ENCODE data around the gene CYP27B1. TPM values are rescaled to one million over a fixed set of nuclear protein-coding genes. Genes with fewer than 3 reads are reported as not detected.

CYP27B1 gene
- total RNA-seq, 4 donors from 2014 or later: not detected

- Histone ChIP-seq H3K4me3 (no peak overlapping the region), H3K27ac (no peak overlapping the region), H3K36me3 (peaks cover 0 to 21% of the 10 kb centered on the region in 2 donors), H3K27me3 (peaks cover 29 to 39% (median 37%) of the 10 kb centered on the region in 3 donors), H3K9me3 (no peaks in the 10 kb centered on the region), H3K4me1 (peaks cover 13 to 16% of the 10 kb centered on the region in 2 donors)
- in situ Hi-C loops (cut with MboI; ENCODE audit: low sequenced_read_pairs in 4 of 4) (no loop called here), intact Hi-C loops (cut with DNase I; ENCODE audit: low total_unique reads) (no loop called here)
- TF ChIP-seq POLR2A (IDR thresholded peaks at IDR 0.05): no peak
- no peak for TF ChIP-seq CTCF (IDR thresholded peaks at IDR 0.05 in 4 of 5, conservative IDR thresholded peaks at IDR 0.05 in 1 of 5)
- ATAC-seq (no peak), DNase-seq (no peak)
Observed at GRCh38 chr12:57760347-57760982, 6.4 kb downstream of the CYP27B1 start.

GRCh38 chr12:57759360-57759980, 7.4 kb downstream of the CYP27B1 start:
- Histone ChIP-seq H3K4me1 (peaks cover 10 to 11% of the 10 kb centered on the region in 2 donors), H3K27me3 (peaks cover 19 to 29% (median 27%) of the 10 kb centered on the region in 3 donors), H3K27ac (no peak overlapping the region), H3K9me3 (no peaks in the 10 kb centered on the region), H3K36me3 (peaks cover 0 to 21% of the 10 kb centered on the region in 2 donors), H3K4me3 (no peak overlapping the region)
- TF ChIP-seq POLR2A (IDR thresholded peaks at IDR 0.05) (no peak), CTCF (IDR thresholded peaks at IDR 0.05 in 4 of 5, conservative IDR thresholded peaks at IDR 0.05 in 1 of 5) (peak in 2 of 5 experiments; percentile 10 to 45)
- ATAC-seq (no peak), DNase-seq (no peak)
- in situ Hi-C loops (cut with MboI; ENCODE audit: low sequenced_read_pairs in 4 of 4) (no loop called here), intact Hi-C loops (cut with DNase I; ENCODE audit: low total_unique reads) (no loop called here)

GRCh38 chr12:57758552-57759359, 8.1 kb downstream of the CYP27B1 start:
- DNase-seq (no peak), ATAC-seq (no peak)
- Histone ChIP-seq H3K4me1 (peaks cover 12 to 13% of the 10 kb centered on the region in 2 donors), H3K4me3 (no peak overlapping the region), H3K36me3 (peaks cover 0 to 21% of the 10 kb centered on the region in 2 donors), H3K27ac (no peak overlapping the region), H3K9me3 (no peaks in the 10 kb centered on the region), H3K27me3 (peaks cover 12 to 22% (median 20%) of the 10 kb centered on the region in 3 donors)
- no peak for TF ChIP-seq POLR2A (IDR thresholded peaks at IDR 0.05)
- no peak for TF ChIP-seq CTCF (IDR thresholded peaks at IDR 0.05 in 4 of 5, conservative IDR thresholded peaks at IDR 0.05 in 1 of 5)
- in situ Hi-C loops (cut with MboI; ENCODE audit: low sequenced_read_pairs in 4 of 4) (no loop called here), intact Hi-C loops (cut with DNase I; ENCODE audit: low total_unique reads) (no loop called here)

- in situ Hi-C loops (cut with MboI; ENCODE audit: low sequenced_read_pairs in 4 of 4): no loop called here
- peaks cover 0 to 21% of the 10 kb centered on the region in 2 donors for H3K36me3 ChIP-seq
- intact Hi-C loops (cut with DNase I; ENCODE audit: low total_unique reads): no loop called here
- no peak overlapping the region for H3K27ac ChIP-seq
- no peak for TF ChIP-seq POLR2A (IDR thresholded peaks at IDR 0.05)
- no peak for TF ChIP-seq CTCF (IDR thresholded peaks at IDR 0.05 in 4 of 5, conservative IDR thresholded peaks at IDR 0.05 in 1 of 5)
- no peaks in the 10 kb centered on the region for H3K9me3 ChIP-seq
- ATAC-seq (no peak), DNase-seq (no peak)
- H3K27me3 ChIP-seq: peaks cover 2 to 12% (median 10%) of the 10 kb centered on the region in 3 donors
- peaks cover 13 to 15% of the 10 kb centered on the region in 2 donors for H3K4me1 ChIP-seq
- no peak overlapping the region for H3K4me3 ChIP-seq
Observed at GRCh38 chr12:57757771-57758170, 9.1 kb downstream of the CYP27B1 start.

Data from gastrocnemius medialis (tissue), 4 donors.